HL-60 (cell line): ENCODE data around the gene GOLGA6L10.

Experiments
- CTCF ChIP-seq: IDR thresholded peaks from one replicate; pipeline ENCODE4 v1.5.1; 2011; ENCODE audit warnings: low read length, control low read depth, inconsistent platforms; ENCODE audit not compliant: insufficient read depth
- SPI1 ChIP-seq: IDR thresholded peaks from 2 replicates; pipeline ENCODE4 v1.6.1; 2012; ENCODE audit warnings: low read depth, mild to moderate bottlenecking, borderline replicate concordance

GRCh38 chr15:82303956-82304777 lies 45.1 kb downstream of the GOLGA6L10 start:
- TF ChIP-seq CTCF (no peak), SPI1 (no peak)
